Breast epithelium (tissue), 4 donors: ENCODE measurements around the gene CRYBA2. TPM values are rescaled to one million over a fixed set of nuclear protein-coding genes. Genes with fewer than 3 reads are reported as not detected.

Experiments
- DNase-seq, 2 donors: peaks; one replicate each; pipeline ENCODE4 v3.0.0-alpha.2; 2019; ENCODE audit warnings: low spot score in 2 of 2
- H3K27ac ChIP-seq, 2 donors: fragments of 200-600 bp; sonication (generic) in 1 of 2; one replicate each; pipeline ENCODE4 v1.5.1; 2016 to 2019; ENCODE audit warnings: mild to moderate bottlenecking in 1 of 2
- H3K27me3 ChIP-seq, 2 donors: fragments of 200-600 bp; sonication (generic) in 1 of 2; one replicate each; pipeline versions ENCODE4 v1.5.1 to v1.6.0; 2017 to 2019; ENCODE audit warnings: control low read depth in 1 of 2, mild to moderate bottlenecking in 1 of 2
- H3K36me3 ChIP-seq: fragments of 200-600 bp; one replicate; pipeline ENCODE4 v1.5.1; 2019
- H3K4me1 ChIP-seq, 2 donors: fragments of 200-600 bp; sonication (generic); one replicate each; pipeline ENCODE4 v1.5.1; 2016 to 2019; ENCODE audit warnings: control low read depth in 1 of 2
- H3K4me3 ChIP-seq, 3 donors: fragments of 200-600 bp; sonication (generic); 1 replicate in 2 of 3; 2 replicates in 1 of 3; pipeline ENCODE4 v1.5.1; 2016 to 2019; ENCODE audit warnings: mild to moderate bottlenecking in 3 of 3, moderate library complexity in 2 of 3
- H3K9me3 ChIP-seq, 2 donors: fragments of 200-600 bp; sonication (generic) in 1 of 2; one replicate each; pipeline ENCODE4 v1.5.1; 2016 to 2019; ENCODE audit warnings: control low read depth in 1 of 2
- POLR2A ChIP-seq: fragments of 450-650 bp; IDR thresholded peaks from one replicate; pipeline ENCODE4 v1.6.1; 2016; ENCODE audit warnings: antibody characterized with exemption, mild to moderate bottlenecking, moderate library complexity
- POLR2AphosphoS5 ChIP-seq, 3 donors: sonication (generic); formaldehyde crosslinking; IDR thresholded peaks; one replicate each; pipeline ENCODE4 v1.6.1; 2017; ENCODE audit warnings: antibody characterized with exemption in 3 of 3
- intact Hi-C: fragments of 100-400 bp; cut with DNase I; formaldehyde crosslinking; loops from one replicate; pipeline ENCODE4 v1.15.1; 2023; ENCODE audit warnings: low total_unique reads
- total RNA-seq, 3 donors: library from RNA; depleted of rRNA; stranded (reverse); fragments of >200 nt; gene quantifications; one replicate each; pipeline ENCODE4 v1.1.0, GENCODE V29; 2016
- TF ChIP-seq, protein P1 (sequence below), 3 donors: fragments of 450-650 bp; IDR thresholded peaks; one replicate each; pipeline ENCODE4 v1.5.1; 2016 to 2017; ENCODE audit warnings: antibody characterized with exemption in 3 of 3, mild to moderate bottlenecking in 3 of 3, moderate library complexity in 3 of 3

Gene CRYBA2
- total RNA-seq, 3 donors from 2014 or later = not detected

DNA sequence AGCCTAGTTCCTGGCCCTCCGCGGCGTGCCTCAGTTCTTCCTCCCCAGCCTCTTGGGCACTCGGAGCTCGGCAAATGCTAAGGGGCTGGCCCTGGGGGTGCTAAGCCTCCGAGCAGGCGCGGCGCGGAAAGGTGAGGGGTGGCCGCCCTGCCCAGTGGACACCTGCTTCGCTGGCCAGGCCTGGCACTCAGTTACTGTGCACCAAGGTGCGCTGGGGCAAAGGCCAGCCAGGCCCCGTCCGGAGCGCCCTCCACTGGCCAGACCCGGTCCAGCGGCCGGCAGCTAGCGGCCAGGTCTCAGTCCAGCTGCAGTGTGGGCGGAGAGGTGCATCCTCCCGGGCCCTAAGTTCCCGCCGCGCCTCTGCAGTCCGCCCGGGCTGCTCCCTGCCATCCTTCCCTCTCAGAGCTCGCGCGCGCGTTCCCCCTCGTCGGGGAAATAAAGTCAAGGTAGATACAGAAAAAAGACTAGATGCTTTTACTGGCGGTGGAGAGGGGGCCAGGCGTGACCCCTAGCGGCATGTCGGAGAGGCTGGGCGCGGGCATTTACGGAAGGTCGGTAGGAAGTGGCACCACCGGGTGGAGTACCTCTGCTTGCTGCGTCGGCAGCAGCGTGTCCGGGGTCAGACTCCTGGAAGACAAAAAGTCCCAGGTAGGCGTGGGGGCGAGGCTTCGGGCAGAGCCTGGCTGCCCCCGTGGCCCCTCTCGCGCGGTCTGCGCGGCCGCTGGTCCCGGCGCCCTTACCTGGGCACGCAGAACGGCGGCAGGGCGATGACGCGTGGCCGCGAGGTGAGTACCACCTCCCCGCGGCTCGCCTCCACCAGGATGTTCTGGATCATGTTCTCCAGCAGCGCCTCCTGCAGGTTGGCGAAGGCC is 9.4 kb upstream of the CRYBA2 start:
- peak; percentile 50 to 73 for DNase-seq
- no peak for TF ChIP-seq POLR2AphosphoS5 (IDR thresholded peaks at IDR 0.05)
- TF ChIP-seq, protein P1, sequence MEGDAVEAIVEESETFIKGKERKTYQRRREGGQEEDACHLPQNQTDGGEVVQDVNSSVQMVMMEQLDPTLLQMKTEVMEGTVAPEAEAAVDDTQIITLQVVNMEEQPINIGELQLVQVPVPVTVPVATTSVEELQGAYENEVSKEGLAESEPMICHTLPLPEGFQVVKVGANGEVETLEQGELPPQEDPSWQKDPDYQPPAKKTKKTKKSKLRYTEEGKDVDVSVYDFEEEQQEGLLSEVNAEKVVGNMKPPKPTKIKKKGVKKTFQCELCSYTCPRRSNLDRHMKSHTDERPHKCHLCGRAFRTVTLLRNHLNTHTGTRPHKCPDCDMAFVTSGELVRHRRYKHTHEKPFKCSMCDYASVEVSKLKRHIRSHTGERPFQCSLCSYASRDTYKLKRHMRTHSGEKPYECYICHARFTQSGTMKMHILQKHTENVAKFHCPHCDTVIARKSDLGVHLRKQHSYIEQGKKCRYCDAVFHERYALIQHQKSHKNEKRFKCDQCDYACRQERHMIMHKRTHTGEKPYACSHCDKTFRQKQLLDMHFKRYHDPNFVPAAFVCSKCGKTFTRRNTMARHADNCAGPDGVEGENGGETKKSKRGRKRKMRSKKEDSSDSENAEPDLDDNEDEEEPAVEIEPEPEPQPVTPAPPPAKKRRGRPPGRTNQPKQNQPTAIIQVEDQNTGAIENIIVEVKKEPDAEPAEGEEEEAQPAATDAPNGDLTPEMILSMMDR (IDR thresholded peaks at IDR 0.05) = peak in 2 of 3 donors; percentile 32 to 45
- H3K27ac ChIP-seq = peak overlapping the region; percentile 6 to 74
- peak overlapping the region in 2 of 3 donors; percentile 49 to 61 for H3K4me3 ChIP-seq
- H3K27me3 ChIP-seq = peaks cover 0 to 32% of the 10 kb centered on the region in 2 donors
- no peaks in the 10 kb centered on the region for H3K9me3 ChIP-seq
- intact Hi-C loops = no loop called here
- H3K4me1 ChIP-seq = peaks cover 6 to 10% of the 10 kb centered on the region in 2 donors
- H3K36me3 ChIP-seq = no peaks in the 10 kb centered on the region

DNA sequence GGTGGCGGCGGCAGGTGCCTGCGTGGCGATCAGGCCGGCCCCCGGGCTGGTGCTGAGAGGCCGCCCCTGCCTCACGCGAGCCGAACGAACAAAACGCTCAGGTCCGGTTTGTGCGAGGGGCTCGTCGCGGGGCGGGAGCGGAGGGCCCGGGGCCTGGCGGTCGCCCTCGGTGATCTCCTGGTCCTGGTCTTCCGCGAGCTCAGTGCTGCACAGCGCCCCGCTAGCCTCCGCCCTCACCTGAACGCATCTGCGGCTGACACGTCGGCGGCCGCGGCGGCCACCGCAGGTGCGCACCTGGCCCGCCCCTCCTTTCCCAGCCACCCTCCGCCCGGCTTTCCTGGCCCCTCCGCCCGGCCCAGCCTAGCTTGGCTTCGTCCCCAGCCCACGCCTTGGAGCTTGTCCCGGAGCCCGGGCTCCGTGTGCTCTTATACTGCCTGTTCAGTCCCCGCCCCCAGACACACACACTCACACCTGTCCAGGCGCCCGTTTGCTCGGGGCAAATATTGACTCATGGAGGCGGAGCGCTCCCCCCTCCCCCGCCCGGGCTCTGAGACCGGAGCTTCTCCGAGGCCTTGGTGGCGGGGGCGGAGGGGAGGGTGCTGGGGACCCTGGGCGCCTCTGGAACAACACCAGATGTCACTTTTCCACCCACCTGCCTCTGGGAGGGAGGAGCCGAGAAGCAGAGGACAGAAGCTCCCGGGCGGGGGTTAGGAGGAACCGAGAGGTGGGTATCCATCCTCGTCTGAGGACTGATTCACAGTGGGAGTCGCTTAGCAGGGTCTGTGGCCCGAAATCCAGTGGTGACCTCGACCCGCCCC is 8.6 kb upstream of the CRYBA2 start:
- H3K4me1 ChIP-seq = peaks cover 6 to 10% of the 10 kb centered on the region in 2 donors
- intact Hi-C loops = no loop called here
- no peaks in the 10 kb centered on the region for H3K36me3 ChIP-seq
- H3K27me3 ChIP-seq = peaks cover 0 to 32% of the 10 kb centered on the region in 2 donors
- DNase-seq = peak; percentile 85 to 88
- no peaks in the 10 kb centered on the region for H3K9me3 ChIP-seq
- H3K27ac ChIP-seq = peak overlapping the region; percentile 74 to 77
- H3K4me3 ChIP-seq = peak overlapping the region in 2 of 3 donors; percentile 49 to 61
- TF ChIP-seq POLR2A (peak; percentile 25), POLR2AphosphoS5 (IDR thresholded peaks at IDR 0.05) (no peak)
- TF ChIP-seq, protein P1 (IDR thresholded peaks at IDR 0.05) = no peak

DNA sequence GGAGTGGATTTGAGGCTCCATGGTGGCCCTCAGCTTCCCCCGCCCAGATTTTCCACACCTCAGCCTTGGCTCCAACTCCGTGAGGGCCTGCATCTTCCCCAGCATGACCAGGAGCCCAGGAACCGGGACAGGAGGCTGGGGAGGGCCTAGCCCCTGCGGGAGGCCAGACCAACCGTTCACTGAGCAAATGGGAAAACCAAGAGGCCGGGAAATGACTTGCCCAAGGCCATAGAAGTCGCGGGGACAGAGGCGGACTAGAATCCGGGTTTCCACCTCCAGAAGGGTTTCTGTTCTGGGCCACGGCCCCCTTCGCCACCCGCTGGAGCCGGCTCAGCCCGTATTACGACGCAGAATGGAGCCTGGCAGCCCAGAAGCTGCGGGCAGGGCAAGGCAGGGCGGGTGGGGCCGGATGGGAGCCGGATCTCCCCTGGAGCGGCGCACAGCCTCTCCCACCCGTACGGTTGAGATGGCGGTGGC is 7.9 kb upstream of the CRYBA2 start:
- peak overlapping the region in 2 of 3 donors; percentile 49 to 61 for H3K4me3 ChIP-seq

DNA sequence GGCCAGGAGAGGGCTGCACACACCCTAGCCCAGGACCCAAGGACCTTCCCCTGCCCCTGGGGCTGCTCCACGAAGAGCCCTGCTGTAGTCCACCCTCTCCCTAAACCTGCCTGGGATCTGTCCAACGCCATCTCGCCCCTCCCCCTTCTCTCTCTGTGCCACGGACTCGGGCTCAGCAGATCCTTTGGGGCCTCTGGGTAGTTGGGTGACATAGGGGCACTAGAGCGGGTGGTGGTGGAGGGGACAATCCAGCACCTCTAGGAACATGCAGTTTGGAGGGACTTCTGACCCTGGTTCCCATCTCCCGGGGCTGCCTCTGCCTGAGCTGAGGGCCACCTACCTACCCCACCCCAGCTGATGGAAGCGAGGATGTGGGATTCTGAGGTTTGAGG is 7.3 kb upstream of the CRYBA2 start:
- Histone ChIP-seq H3K36me3 (no peaks in the 10 kb centered on the region), H3K27ac (peak overlapping the region in 1 of 2 donors; percentile 77), H3K4me3 (no peak overlapping the region), H3K27me3 (peaks cover 0 to 31% of the 10 kb centered on the region in 2 donors), H3K9me3 (no peaks in the 10 kb centered on the region), H3K4me1 (peaks cover 10 to 12% of the 10 kb centered on the region in 2 donors)
- TF ChIP-seq POLR2AphosphoS5 (IDR thresholded peaks at IDR 0.05) (no peak), POLR2A (no peak)
- TF ChIP-seq, protein P1 (IDR thresholded peaks at IDR 0.05) = no peak
- no peak for DNase-seq
- intact Hi-C loops = no loop called here

More for the DNA sequence above, 7.9 kb upstream of the CRYBA2 start:
- intact Hi-C loops = no loop called here
- no peaks in the 10 kb centered on the region for H3K36me3 ChIP-seq
- H3K27me3 ChIP-seq = peaks cover 0 to 32% of the 10 kb centered on the region in 2 donors
- peaks cover 10 to 12% of the 10 kb centered on the region in 2 donors for H3K4me1 ChIP-seq
- peak overlapping the region; percentile 74 to 77 for H3K27ac ChIP-seq
- H3K9me3 ChIP-seq = no peaks in the 10 kb centered on the region
- TF ChIP-seq, protein P1 (IDR thresholded peaks at IDR 0.05) = no peak
- TF ChIP-seq POLR2A = no peak
- TF ChIP-seq POLR2AphosphoS5 (IDR thresholded peaks at IDR 0.05) = no peak
- no peak for DNase-seq
